ENCODE measurements around the gene SLC22A7. TPM values are rescaled to one million over a fixed set of nuclear protein-coding genes. Genes with fewer than 3 reads are reported as not detected.

The SLC22A7 gene
- total and polyA plus RNA-seq, 2 of the 8 experiments (the other 6 are each of a cell fraction or from before 2014, with no cell fraction given), result not detected

DNA sequence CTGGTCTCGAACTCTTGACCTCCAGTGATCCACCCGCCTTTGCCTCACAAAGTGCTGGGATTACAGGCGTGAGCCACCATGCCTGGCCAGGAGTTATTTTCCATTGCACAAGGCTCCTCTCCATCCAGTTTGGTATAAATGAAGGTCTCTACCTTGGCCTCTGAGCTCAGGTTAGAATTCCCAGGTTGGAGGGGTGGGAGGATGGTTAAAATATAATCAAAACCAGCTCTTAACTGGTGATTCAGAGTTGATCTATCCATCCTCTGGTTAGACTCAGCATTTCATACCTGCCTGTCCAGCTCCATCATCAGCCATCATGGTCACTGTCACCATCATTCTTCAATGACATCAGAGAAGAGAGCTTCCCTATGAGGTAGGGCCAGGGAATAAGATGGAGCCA is 2.6 kb upstream of the SLC22A7 start (continued):
- TF ChIP-seq CHD7 (IDR thresholded peaks at IDR 0.05; ENCODE audit: insufficient replicate concordance, low read length) (no peak), EP300 (IDR thresholded peaks at IDR 0.05; ENCODE audit: borderline replicate concordance in 1 of 2, low read depth in 2 of 2, low read length in 2 of 2) (no peak), SIN3A (conservative IDR thresholded peaks at IDR 0.05 in 1 of 2, IDR thresholded peaks at IDR 0.05 in 1 of 2; ENCODE audit: low read depth in 1 of 2, low read length in 2 of 2) (no peak)
